Activated CD8-positive, alpha-beta memory T cell treated with anti-CD3 and anti-CD28 coated beads, Interleukin-2, amount 10 ng/mL, durations not matched to agents 7 days and 5 days (primary cell): Measurements from ENCODE around the gene CHST11. TPM values are rescaled to one million over a fixed set of nuclear protein-coding genes. Genes with fewer than 3 reads are reported as not detected.

Experiments used
- ATAC-seq: fragments of 150-1000 bp; cut with Tn5 transposase; one replicate; pipeline ENCODE4 v1.10.0; 2021; ENCODE audit warnings: moderate library complexity
- CTCF ChIA-PET: fragments of 350-600 bp; sonication (Branson Sonifier 250); formaldehyde crosslinking; loops from one replicate; lab custom pipeline; 2021; ENCODE audit warnings: antibody characterized with exemption; lab: Charles Lee
- DNase-seq: peaks from one replicate; pipeline ENCODE4 v3.0.0-alpha.2; 2020
- H3K27ac Mint-ChIP-seq: one replicate; pipeline ENCODE4 v1.8.0; 2021; ENCODE audit warnings: mild to moderate bottlenecking, mixed read lengths
- H3K27me3 Mint-ChIP-seq: one replicate; pipeline ENCODE4 v1.8.0; 2021; ENCODE audit warnings: mixed read lengths
- H3K36me3 Mint-ChIP-seq: one replicate; pipeline ENCODE4 v1.8.0; 2021; ENCODE audit warnings: mild to moderate bottlenecking, mixed read lengths
- H3K4me1 Mint-ChIP-seq: one replicate; pipeline ENCODE4 v1.8.0; 2021; ENCODE audit warnings: mixed read lengths
- H3K4me3 Mint-ChIP-seq: one replicate; pipeline ENCODE4 v1.8.0; 2021; ENCODE audit warnings: mild to moderate bottlenecking, moderate library complexity, mixed read lengths
- H3K9me3 Mint-ChIP-seq: one replicate; pipeline ENCODE4 v1.8.0; 2022; ENCODE audit warnings: low read depth, mixed read lengths
- total RNA-seq, 2 experiments: library from RNA; stranded (reverse); gene quantifications; one replicate each; pipeline ENCODE4 v1.2.3, GENCODE V29; 2021

Gene CHST11
- total RNA-seq, 2 experiments from 2014 or later = 123 to 141 TPM

- H3K27ac Mint-ChIP-seq = peak overlapping the region; percentile 87
- H3K4me1 Mint-ChIP-seq = peaks cover 65% of the 10 kb centered on the region
- CTCF ChIA-PET = interaction anchor here (0.7 to 1.9 kb wide), 2 partner anchors 12 to 289 kb away, joined by 4 read pairs; no protein-coding TSS in a partner anchor
- ATAC-seq (peak; percentile 3), DNase-seq (no peak)
- H3K27me3 Mint-ChIP-seq = no peaks in the 10 kb centered on the region
- H3K36me3 Mint-ChIP-seq = peaks cover 11% of the 10 kb centered on the region
- H3K4me3 Mint-ChIP-seq = peak overlapping the region; percentile 45
- no peaks in the 10 kb centered on the region for H3K9me3 Mint-ChIP-seq
These were observed 214.0 kb downstream of the CHST11 start for GRCh38 chr12:104670439-104671408.

GRCh38 chr12:104671409-104672095 lies 214.8 kb downstream of the CHST11 start:
- Mint-ChIP-seq H3K27me3 (no peaks in the 10 kb centered on the region), H3K27ac (peak overlapping the region; percentile 87), H3K36me3 (peaks cover 8% of the 10 kb centered on the region), H3K9me3 (no peaks in the 10 kb centered on the region), H3K4me3 (peak overlapping the region; percentile 45), H3K4me1 (peaks cover 63% of the 10 kb centered on the region)
- CTCF ChIA-PET = interaction anchor here (0.7 to 1.9 kb wide), 2 partner anchors 11 to 290 kb away, joined by 4 read pairs; no protein-coding TSS in a partner anchor
- DNase-seq (peak; percentile 88), ATAC-seq (peak; percentile 82)

- DNase-seq (no peak), ATAC-seq (no peak)
- peaks cover 8% of the 10 kb centered on the region for H3K36me3 Mint-ChIP-seq
- H3K4me1 Mint-ChIP-seq = peaks cover 68% of the 10 kb centered on the region
- H3K27me3 Mint-ChIP-seq = no peaks in the 10 kb centered on the region
- no peaks in the 10 kb centered on the region for H3K9me3 Mint-ChIP-seq
- H3K4me3 Mint-ChIP-seq = peak overlapping the region; percentile 45
- CTCF ChIA-PET = interaction anchor here (1.9 kb wide), 1 partner anchor 11 kb away, joined by 4 read pairs; no protein-coding TSS in a partner anchor
- peak overlapping the region; percentile 87 for H3K27ac Mint-ChIP-seq
These were observed 215.3 kb downstream of the CHST11 start for GRCh38 chr12:104672096-104672445.

GRCh38 chr12:104672501-104673265 lies 215.9 kb downstream of the CHST11 start:
- Mint-ChIP-seq H3K27me3 (no peaks in the 10 kb centered on the region), H3K4me1 (peaks cover 71% of the 10 kb centered on the region), H3K36me3 (peaks cover 6% of the 10 kb centered on the region), H3K27ac (no peak overlapping the region), H3K9me3 (no peaks in the 10 kb centered on the region), H3K4me3 (no peak overlapping the region)
- DNase-seq = no peak
- CTCF ChIA-PET = interaction anchor here (1.2 to 1.9 kb wide), 3 partner anchors 10 to 14 kb away, joined by 3 to 4 read pairs (median 4); no protein-coding TSS in a partner anchor
- ATAC-seq = no peak

- peaks cover 75% of the 10 kb centered on the region for H3K4me1 Mint-ChIP-seq
- CTCF ChIA-PET = interaction anchor here (1.2 kb wide), 2 partner anchors 9 to 14 kb away, joined by 3 to 4 read pairs; no protein-coding TSS in a partner anchor
- no peaks in the 10 kb centered on the region for H3K27me3 Mint-ChIP-seq
- no peak overlapping the region for H3K27ac Mint-ChIP-seq
- H3K9me3 Mint-ChIP-seq = no peaks in the 10 kb centered on the region
- H3K36me3 Mint-ChIP-seq = peaks cover 6% of the 10 kb centered on the region
- no peak overlapping the region for H3K4me3 Mint-ChIP-seq
- DNase-seq (no peak), ATAC-seq (no peak)
These were observed 216.5 kb downstream of the CHST11 start for GRCh38 chr12:104673294-104673693.

GRCh38 chr12:104673696-104674482 lies 217.1 kb downstream of the CHST11 start:
- peaks cover 76% of the 10 kb centered on the region for H3K4me1 Mint-ChIP-seq
- no peaks in the 10 kb centered on the region for H3K27me3 Mint-ChIP-seq
- ATAC-seq = no peak
- CTCF ChIA-PET = interaction anchor here (1.2 kb wide), 2 partner anchors 8 to 13 kb away, joined by 3 to 4 read pairs; no protein-coding TSS in a partner anchor
- no peaks in the 10 kb centered on the region for H3K9me3 Mint-ChIP-seq
- H3K36me3 Mint-ChIP-seq = peaks cover 6% of the 10 kb centered on the region
- no peak overlapping the region for H3K4me3 Mint-ChIP-seq
- peak overlapping the region; percentile 8 for H3K27ac Mint-ChIP-seq
- DNase-seq = no peak

GRCh38 chr12:104676636-104677035 lies 219.9 kb downstream of the CHST11 start:
- Mint-ChIP-seq H3K4me3 (no peak overlapping the region), H3K4me1 (peaks cover 73% of the 10 kb centered on the region), H3K27ac (no peak overlapping the region), H3K27me3 (no peaks in the 10 kb centered on the region), H3K36me3 (peaks cover 8% of the 10 kb centered on the region), H3K9me3 (no peaks in the 10 kb centered on the region)
- CTCF ChIA-PET = interaction anchor here (1.5 kb wide), 1 partner anchor 295 kb away, joined by 4 read pairs; no protein-coding TSS in a partner anchor
- no peak for ATAC-seq
- DNase-seq = no peak

GRCh38 chr12:104677441-104678089 lies 220.8 kb downstream of the CHST11 start:
- CTCF ChIA-PET = interaction anchor here (1.5 kb wide), 1 partner anchor 296 kb away, joined by 4 read pairs; no protein-coding TSS in a partner anchor
- Mint-ChIP-seq H3K4me3 (no peak overlapping the region), H3K9me3 (no peaks in the 10 kb centered on the region), H3K27me3 (no peaks in the 10 kb centered on the region), H3K27ac (peak overlapping the region; percentile 8), H3K4me1 (peaks cover 73% of the 10 kb centered on the region), H3K36me3 (peaks cover 9% of the 10 kb centered on the region)
- DNase-seq (no peak), ATAC-seq (no peak)

GRCh38 chr12:104680070-104680469 lies 223.3 kb downstream of the CHST11 start:
- H3K27ac Mint-ChIP-seq = peak overlapping the region; percentile 70
- H3K4me3 Mint-ChIP-seq = no peak overlapping the region
- peaks cover 16% of the 10 kb centered on the region for H3K36me3 Mint-ChIP-seq
- CTCF ChIA-PET = interaction anchor here (0.8 to 1.4 kb wide), 2 partner anchors 19 to 298 kb away, joined by 3 to 4 read pairs; no protein-coding TSS in a partner anchor
- ATAC-seq = peak; percentile 48
- no peaks in the 10 kb centered on the region for H3K27me3 Mint-ChIP-seq
- H3K4me1 Mint-ChIP-seq = peaks cover 80% of the 10 kb centered on the region
- H3K9me3 Mint-ChIP-seq = no peaks in the 10 kb centered on the region
- peak; percentile 70 for DNase-seq

- no peak for ATAC-seq
- CTCF ChIA-PET = interaction anchor here (0.8 to 1.4 kb wide), 2 partner anchors 19 to 298 kb away, joined by 3 to 4 read pairs; no protein-coding TSS in a partner anchor
- H3K27ac Mint-ChIP-seq = peak overlapping the region; percentile 70
These were observed 223.7 kb downstream of the CHST11 start for GRCh38 chr12:104680491-104680890.

GRCh38 chr12:104681012-104681690 lies 224.4 kb downstream of the CHST11 start:
- Mint-ChIP-seq H3K27me3 (no peaks in the 10 kb centered on the region), H3K9me3 (no peaks in the 10 kb centered on the region), H3K4me1 (peaks cover 90% of the 10 kb centered on the region), H3K27ac (peak overlapping the region; percentile 70), H3K4me3 (peak overlapping the region; percentile 13), H3K36me3 (peaks cover 23% of the 10 kb centered on the region)
- DNase-seq (no peak), ATAC-seq (no peak)
- CTCF ChIA-PET = interaction anchor here (0.8 to 1.4 kb wide), 2 partner anchors 175 to 299 kb away, joined by 3 to 4 read pairs; no protein-coding TSS in a partner anchor

More at GRCh38 chr12:104680491-104680890, 223.7 kb downstream of the CHST11 start:
- Mint-ChIP-seq H3K36me3 (peaks cover 17% of the 10 kb centered on the region), H3K4me1 (peaks cover 84% of the 10 kb centered on the region), H3K9me3 (no peaks in the 10 kb centered on the region), H3K27me3 (no peaks in the 10 kb centered on the region), H3K4me3 (no peak overlapping the region)
- DNase-seq = peak; percentile 54
